NK-92 (cell line): ENCODE data around the gene MGAT4B.

Source experiments
- DNase-seq: peaks from one replicate; lab custom pipeline; 2025; ENCODE audit not compliant: unreplicated experiment; lab: John Stamatoyannopoulos, UW

Gene MGAT4B

GRCh38 chr5:179812997-179813607 is 6.4 kb upstream of the MGAT4B start:
- no peak for DNase-seq

GRCh38 chr5:179812135-179812825 is 5.6 kb upstream of the MGAT4B start:
- DNase-seq, result no peak

DNA sequence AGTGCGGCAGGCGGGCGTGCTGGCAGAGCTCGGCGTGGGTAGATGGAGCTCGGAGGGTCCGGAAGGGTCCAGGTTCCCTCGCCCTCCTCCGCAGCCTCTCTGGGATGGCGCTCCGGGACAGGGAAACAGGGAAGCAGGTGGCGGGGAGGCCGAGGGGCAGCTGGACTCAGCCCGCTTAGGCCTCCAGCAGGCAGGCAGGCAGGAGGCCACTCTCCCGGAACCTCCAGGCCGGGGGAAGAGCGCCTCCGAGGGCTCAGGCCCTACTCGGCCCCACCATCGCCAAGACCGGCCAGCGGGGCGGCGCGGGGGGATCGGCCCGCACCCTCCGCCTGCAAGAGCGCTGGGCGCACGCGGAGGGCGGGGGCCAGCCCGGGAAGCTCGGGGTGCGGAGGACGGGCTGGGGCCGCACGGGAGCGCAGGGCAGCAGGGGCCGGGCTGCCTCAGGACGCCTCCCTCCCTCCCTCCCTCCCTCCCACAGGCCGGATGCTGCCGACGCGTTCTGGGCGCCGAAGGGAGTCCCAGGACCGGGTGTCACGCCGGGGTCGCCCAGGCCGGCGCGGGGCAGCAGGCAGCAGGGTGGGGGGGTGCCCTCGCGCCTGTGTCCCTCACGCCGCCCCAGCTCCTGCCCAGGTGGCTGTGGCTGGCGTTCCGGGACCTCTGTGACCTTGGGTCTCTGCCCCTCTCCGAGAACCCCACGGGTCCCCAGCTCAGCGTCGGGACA is 977 bp downstream of the MGAT4B start:
- DNase-seq, result no peak

DNA sequence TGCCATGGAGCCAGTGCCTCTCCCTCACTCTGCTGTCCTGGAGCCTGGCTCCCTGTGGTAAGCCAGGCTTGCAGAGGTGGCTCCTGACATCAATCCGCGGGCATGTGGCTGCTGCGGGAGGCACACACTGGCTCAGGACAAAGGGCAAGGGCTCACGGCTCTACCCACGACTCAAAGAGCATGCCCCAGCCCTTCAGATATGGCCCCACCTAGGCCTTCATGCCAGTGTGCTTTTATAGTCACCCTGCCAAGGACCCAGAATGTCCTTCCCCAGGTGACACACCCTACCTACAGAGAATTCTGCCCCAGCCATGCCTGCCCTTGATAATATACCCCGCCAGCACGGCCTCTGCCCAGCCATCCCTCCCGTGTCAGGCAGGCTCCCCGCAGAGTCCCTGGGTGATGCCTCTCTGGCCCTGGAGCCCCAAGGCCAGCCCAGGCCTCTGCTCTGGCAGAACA is 1.6 kb downstream of the MGAT4B start:
- DNase-seq, result no peak

GRCh38 chr5:179804555-179804947 is 2.1 kb downstream of the MGAT4B start:
- DNase-seq, result no peak

- DNase-seq, result no peak
Measured at GRCh38 chr5:179803651-179804554, 2.8 kb downstream of the MGAT4B start.

DNA sequence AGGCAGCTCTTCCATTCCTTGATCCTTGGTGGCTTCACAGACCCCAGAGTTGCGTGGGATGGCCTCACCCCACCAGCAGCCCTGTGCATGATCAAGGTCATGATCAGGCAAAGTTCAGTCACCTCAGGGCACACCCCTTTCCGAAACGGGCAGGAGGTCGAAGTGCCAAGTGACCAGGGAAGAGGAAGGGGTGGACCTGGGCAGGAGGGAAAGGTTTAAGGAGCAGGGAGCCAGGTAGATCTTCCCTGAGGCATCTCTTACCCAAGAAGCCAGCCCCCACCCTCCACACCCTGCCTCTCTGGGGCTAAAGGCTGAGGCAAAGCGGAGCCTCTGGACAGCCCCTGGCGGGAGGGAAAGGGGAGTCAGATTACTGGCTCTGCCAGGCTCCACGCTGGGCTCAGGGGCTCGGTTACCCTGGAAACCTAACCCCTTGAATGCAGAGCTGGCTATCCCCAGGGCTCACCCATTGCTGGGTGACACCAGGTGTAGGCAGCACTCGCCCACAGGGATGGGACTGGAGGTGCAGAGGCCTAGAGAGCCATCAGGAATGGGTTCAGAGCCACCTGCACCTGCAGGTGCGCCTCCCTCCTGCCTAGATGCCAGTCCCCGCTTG is 3.6 kb downstream of the MGAT4B start:
- no peak for DNase-seq

- DNase-seq, result no peak
Measured at GRCh38 chr5:179802207-179802883, 4.3 kb downstream of the MGAT4B start.

DNA sequence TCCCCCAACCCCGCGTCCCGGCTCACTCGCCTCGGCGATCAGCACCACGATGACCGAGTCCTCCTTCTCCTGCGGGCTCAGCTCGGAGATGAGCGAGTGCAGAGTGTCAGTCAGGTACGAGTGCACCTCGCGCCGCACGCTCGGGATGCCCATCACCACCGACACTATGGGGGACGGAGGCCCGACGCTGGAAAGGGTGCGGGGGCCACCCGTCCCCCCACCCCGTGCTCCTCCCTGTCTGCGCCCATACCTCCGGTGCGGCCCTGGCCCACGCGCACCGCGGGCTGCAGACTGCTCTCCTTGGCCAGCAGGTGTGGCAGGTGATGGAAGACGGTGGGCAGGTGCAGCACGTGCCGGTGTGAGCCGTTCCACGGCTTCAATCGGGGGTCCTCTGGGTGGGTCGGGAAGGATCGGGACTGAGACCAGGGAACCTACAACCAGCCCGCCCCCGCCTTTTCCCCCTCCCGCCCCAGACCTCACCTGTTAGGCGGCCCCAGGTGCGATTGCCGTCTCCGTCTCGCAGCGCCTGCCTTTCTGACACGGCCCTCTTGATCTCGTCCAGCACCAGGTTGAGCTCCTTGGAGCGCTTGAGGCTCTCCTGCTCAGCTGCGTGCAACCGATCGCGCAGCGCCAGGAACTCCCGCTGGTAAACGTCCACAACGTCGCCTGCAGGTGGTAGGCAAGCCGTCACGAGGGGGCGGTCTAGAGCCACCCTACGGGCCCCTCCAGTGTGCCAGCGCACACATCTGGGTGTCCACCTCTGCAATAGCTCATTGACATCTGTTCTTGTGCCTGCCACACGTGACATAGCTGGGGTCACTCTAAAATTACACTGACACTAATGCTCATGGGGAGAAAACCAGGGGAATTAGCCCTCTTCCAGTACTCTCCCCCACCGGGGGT is 5.1 kb downstream of the MGAT4B start:
- no peak for DNase-seq

- no peak for DNase-seq
Measured at GRCh38 chr5:179800696-179801201, 5.9 kb downstream of the MGAT4B start.

DNA sequence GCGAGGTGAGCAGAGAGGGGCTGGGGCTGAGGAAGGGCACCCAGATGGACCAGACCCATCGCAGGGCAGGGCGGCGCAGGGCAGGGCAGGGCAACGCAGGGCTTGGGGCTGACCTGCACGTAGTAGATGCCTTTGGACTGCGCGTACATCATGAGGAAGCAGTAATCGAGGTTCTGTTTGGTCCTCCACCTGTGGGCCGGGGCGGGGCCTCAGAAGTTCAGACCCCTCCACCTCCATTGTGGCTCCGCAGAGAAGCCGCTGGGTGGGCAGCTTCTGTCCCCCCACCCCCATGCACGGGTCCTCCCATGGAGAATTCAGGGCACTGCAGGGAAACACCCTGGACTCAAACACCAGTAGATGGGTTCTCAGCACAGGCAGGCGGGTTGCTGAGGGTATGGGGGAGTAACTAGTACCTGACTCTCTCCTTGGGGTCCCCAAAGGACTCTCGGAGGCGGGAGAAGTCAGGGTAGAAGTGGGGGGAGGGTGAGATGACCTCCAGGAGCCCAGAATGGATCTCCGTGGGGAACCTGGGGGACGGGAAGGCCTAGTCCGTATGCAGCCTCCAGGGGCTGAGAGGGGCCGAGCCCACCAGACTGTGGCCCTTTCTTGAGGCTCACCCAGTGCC is 6.5 kb downstream of the MGAT4B start:
- DNase-seq, result no peak

DNA sequence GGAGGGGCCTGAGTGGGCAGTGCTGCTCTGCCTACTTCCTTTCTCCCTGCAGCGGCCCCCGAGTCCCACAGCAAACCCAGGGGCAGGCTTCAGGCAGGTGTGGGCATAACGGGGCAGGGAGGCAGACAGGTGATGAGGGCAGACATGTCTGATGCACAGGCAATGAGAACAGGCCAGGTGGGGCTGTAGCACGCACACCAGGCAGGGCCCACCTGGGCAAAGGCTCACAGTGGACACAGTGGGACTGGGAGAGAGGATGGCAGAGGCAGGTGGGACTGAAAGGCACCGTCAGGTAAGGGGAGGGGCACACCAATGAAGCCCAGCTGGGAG is 7.1 kb downstream of the MGAT4B start:
- no peak for DNase-seq

DNA sequence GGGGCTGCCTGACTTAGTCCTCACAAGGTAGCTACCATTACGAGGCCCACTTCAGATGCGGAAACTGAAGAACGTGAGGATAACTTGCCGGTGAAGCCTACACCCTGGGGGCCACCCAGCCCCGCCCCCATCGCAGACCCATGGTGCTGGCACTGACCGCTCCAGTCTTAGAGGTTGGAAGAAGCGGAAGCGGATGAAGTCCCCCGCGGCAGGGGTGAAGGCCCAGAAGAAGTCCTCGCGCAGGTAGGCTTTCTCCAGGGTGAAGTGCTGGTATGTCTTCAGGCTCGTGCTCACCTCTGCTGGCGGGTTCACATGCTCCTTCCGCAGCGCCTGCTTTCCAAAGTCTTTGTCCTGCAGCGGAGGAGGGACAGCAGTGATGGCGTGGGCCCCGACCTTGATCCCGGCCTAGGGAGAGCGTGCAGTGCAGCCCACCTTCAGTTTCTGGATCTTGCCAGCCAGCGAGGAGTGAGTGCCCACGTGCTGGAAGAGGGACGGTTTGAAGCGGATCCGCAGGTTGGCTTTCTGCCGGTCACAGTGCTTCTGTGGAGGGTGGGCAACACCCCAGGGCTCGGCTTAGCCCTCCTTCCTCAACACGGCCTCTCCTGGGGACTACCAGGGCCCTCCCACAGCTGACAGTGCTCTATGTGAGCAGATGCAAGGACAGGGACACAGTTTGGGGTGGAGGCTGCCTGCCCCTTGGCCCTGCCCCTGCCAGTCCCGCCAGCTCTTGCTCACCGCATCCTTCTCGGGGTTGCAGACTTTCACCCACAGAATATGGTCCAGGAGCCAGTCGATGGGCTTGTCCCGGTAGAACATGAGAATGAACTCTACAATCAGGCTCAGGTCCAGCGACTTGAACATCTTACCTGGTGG is 7.7 kb downstream of the MGAT4B start:
- no peak for DNase-seq

DNA sequence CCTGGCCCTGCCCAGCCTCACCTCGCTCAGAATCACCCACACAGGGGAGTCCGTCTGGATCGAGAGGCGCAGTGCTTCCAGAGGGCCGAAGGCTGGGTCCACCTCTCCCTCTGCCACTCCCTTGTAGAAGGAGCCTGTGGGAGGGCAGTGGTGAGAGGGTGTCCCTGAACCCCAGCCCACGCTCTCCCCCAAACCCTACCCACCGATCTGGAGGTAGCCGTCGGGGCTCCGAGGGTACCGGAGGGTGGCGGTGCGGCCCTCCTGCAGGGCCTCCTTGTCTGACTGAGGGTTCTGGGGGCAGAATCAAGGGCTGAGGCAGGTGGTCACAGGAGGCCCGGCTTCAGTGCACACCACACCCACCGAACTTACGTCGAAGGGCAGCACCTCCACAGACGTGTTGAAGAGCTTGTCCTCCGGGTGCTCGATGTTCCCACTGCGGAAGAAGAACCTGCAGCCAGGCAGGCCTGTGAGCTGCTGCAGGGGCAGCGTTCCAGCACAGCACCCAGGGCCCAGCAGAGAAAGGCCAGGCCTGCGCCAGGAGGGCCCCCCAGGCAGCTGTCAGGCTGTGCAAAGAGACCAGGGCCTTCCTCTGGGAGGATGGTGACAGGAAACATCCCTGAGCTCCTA is 8.4 kb downstream of the MGAT4B start:
- no peak for DNase-seq

GRCh38 chr5:179797741-179798140 is 8.9 kb downstream of the MGAT4B start:
- DNase-seq, result no peak

- DNase-seq, result no peak
Measured at GRCh38 chr5:179796877-179797608, 9.6 kb downstream of the MGAT4B start.
